Uterus (tissue), 4 donors: Measurements from ENCODE around the gene OSBPL8. TPM values are rescaled to one million over a fixed set of nuclear protein-coding genes. Genes with fewer than 3 reads are reported as not detected.

Source experiments
- DNase-seq, 2 donors: peaks; one replicate each; pipeline ENCODE4 v3.0.0-alpha.2; 2019 to 2020
- H3K27ac ChIP-seq, 2 donors: fragments of 200-600 bp; sonication (generic); 1 replicate in 1 of 2; 2 replicates in 1 of 2; pipeline ENCODE4 v1.5.1; 2016 to 2018
- H3K27me3 ChIP-seq, 2 donors: fragments of 200-600 bp; sonication (generic); one replicate each; pipeline ENCODE4 v1.5.1; 2018 to 2019; ENCODE audit warnings: control low read depth in 1 of 2
- H3K36me3 ChIP-seq, 2 donors: fragments of 200-600 bp; sonication (generic); one replicate each; pipeline ENCODE4 v1.5.1; 2019; ENCODE audit warnings: control low read depth in 1 of 2
- H3K4me1 ChIP-seq, 2 donors: fragments of 200-600 bp; sonication (generic); one replicate each; pipeline ENCODE4 v1.5.1; 2018 to 2019; ENCODE audit warnings: control low read depth in 1 of 2
- H3K4me3 ChIP-seq, 2 donors: fragments of 200-600 bp; sonication (generic); 1 replicate in 1 of 2; 2 replicates in 1 of 2; pipeline ENCODE4 v1.5.1; 2018 to 2019; ENCODE audit warnings: mild to moderate bottlenecking in 1 of 2
- H3K9me3 ChIP-seq, 2 donors: fragments of 200-600 bp; sonication (generic); one replicate each; pipeline ENCODE4 v1.5.1; 2019; ENCODE audit warnings: control low read depth in 1 of 2
- CTCF ChIP-seq, 4 experiments: fragments of 200-600 bp in 2 of 4; fragments of 450-650 bp in 2 of 4; sonication (generic) in 2 of 4; IDR thresholded peaks; one replicate each; pipeline ENCODE4 v1.5.1; 2016 to 2019; ENCODE audit warnings: antibody characterized with exemption in 4 of 4, mild to moderate bottlenecking in 2 of 4, moderate library complexity in 1 of 4
- POLR2A ChIP-seq, 2 donors: fragments of 450-650 bp; IDR thresholded peaks; one replicate each; pipeline ENCODE4 v1.6.1; 2016; ENCODE audit warnings: antibody characterized with exemption in 2 of 2, mild to moderate bottlenecking in 1 of 2, moderate library complexity in 1 of 2
- intact Hi-C: fragments of 100-400 bp; cut with DNase I; formaldehyde crosslinking; loops from one replicate; pipeline ENCODE4 v1.15.1; 2023; ENCODE audit warnings: low total_unique reads
- total RNA-seq, 4 donors: library from RNA; depleted of rRNA in 3 of 4; stranded (reverse); fragments of >200 nt in 3 of 4; gene quantifications; one replicate each; pipeline versions ENCODE4 v1.1.0 to v1.2.4, GENCODE V29; 2014 to 2023
- donor health status: DM: yes; HTN: yes; CAD: no.

OSBPL8 gene
- total RNA-seq, 4 donors from 2014 or later = 22.0 to 131 (median 69.3) TPM

- H3K27me3 ChIP-seq = no peaks in the 10 kb centered on the region
- H3K27ac ChIP-seq = no peak overlapping the region
- intact Hi-C loops = no loop called here
Observed at GRCh38 chr12:76531056-76531455, 28.5 kb downstream of the OSBPL8 start.

GRCh38 chr12:76530516-76530915, 29.1 kb downstream of the OSBPL8 start:
- Histone ChIP-seq H3K36me3 (no peaks in the 10 kb centered on the region), H3K4me1 (no peaks in the 10 kb centered on the region), H3K9me3 (no peaks in the 10 kb centered on the region), H3K4me3 (no peak overlapping the region), H3K27ac (no peak overlapping the region), H3K27me3 (no peaks in the 10 kb centered on the region)
- no peak for DNase-seq
- intact Hi-C loops = no loop called here
- TF ChIP-seq CTCF (IDR thresholded peaks at IDR 0.05) = no peak

More at GRCh38 chr12:76531056-76531455, 28.5 kb downstream of the OSBPL8 start:
- no peak for DNase-seq
- H3K36me3 ChIP-seq = no peaks in the 10 kb centered on the region
- TF ChIP-seq POLR2A (IDR thresholded peaks at IDR 0.05) (no peak), CTCF (IDR thresholded peaks at IDR 0.05) (no peak)
- H3K4me3 ChIP-seq = no peak overlapping the region
- H3K4me1 ChIP-seq = no peaks in the 10 kb centered on the region
- H3K9me3 ChIP-seq = no peaks in the 10 kb centered on the region

GRCh38 chr12:76529226-76529918, 30.2 kb downstream of the OSBPL8 start:
- no peaks in the 10 kb centered on the region for H3K9me3 ChIP-seq
- H3K27ac ChIP-seq = no peak overlapping the region
- TF ChIP-seq CTCF (IDR thresholded peaks at IDR 0.05) (no peak), POLR2A (IDR thresholded peaks at IDR 0.05) (no peak)
- intact Hi-C loops = no loop called here
- no peaks in the 10 kb centered on the region for H3K4me1 ChIP-seq
- no peaks in the 10 kb centered on the region for H3K27me3 ChIP-seq
- H3K4me3 ChIP-seq = no peak overlapping the region
- DNase-seq = no peak
- H3K36me3 ChIP-seq = no peaks in the 10 kb centered on the region

- Histone ChIP-seq H3K27me3 (no peaks in the 10 kb centered on the region), H3K36me3 (no peaks in the 10 kb centered on the region), H3K4me3 (no peak overlapping the region), H3K4me1 (no peaks in the 10 kb centered on the region), H3K9me3 (no peaks in the 10 kb centered on the region), H3K27ac (no peak overlapping the region)
- DNase-seq = no peak
- TF ChIP-seq POLR2A (IDR thresholded peaks at IDR 0.05) (no peak), CTCF (IDR thresholded peaks at IDR 0.05) (no peak)
- intact Hi-C loops = no loop called here
Observed at GRCh38 chr12:76523408-76523807, 36.2 kb downstream of the OSBPL8 start.

- Histone ChIP-seq H3K36me3 (no peaks in the 10 kb centered on the region), H3K27ac (no peak overlapping the region), H3K9me3 (no peaks in the 10 kb centered on the region), H3K27me3 (no peaks in the 10 kb centered on the region), H3K4me3 (no peak overlapping the region), H3K4me1 (no peaks in the 10 kb centered on the region)
- intact Hi-C loops = no loop called here
- TF ChIP-seq POLR2A (IDR thresholded peaks at IDR 0.05) (no peak), CTCF (IDR thresholded peaks at IDR 0.05) (no peak)
- no peak for DNase-seq
Observed at GRCh38 chr12:76520348-76520747, 39.2 kb downstream of the OSBPL8 start.
